Endothelial cell of umbilical vein (primary cell): ENCODE measurements around the gene KIAA2012. TPM values are rescaled to one million over a fixed set of nuclear protein-coding genes. Genes with fewer than 3 reads are reported as not detected.

Experiments used
- BruUV-seq: library from RNA; stranded (reverse); fragments of 400-500 nt; replicated peaks from 2 replicates; lab custom pipeline; 2021; lab: Mats Ljungman, UMichigan
- CTCF ChIA-PET: fragments of 300-600, 350-600 bp; sonication (Branson Sonifier 250); formaldehyde crosslinking; loops from one replicate; lab custom pipeline; 2021; ENCODE audit warnings: antibody characterized with exemption, inconsistent platforms; lab: Charles Lee
- POLR2A ChIA-PET: fragments of 300-600, 350-600 bp; sonication (Branson Sonifier 250); formaldehyde crosslinking; loops from one replicate; lab custom pipeline; 2021; ENCODE audit warnings: antibody characterized with exemption, inconsistent platforms; lab: Charles Lee
- DNase-seq: peaks from one replicate; pipeline ENCODE4 v3.0.0-alpha.2; 2011; ENCODE audit warnings: low read depth, low spot score
- FAIRE-seq: peaks from 2 replicates; lab custom pipeline; 2011; peaks lifted over from hg19 to GRCh38; lab: Jason Lieb, UNC
- H2AFZ ChIP-seq: 2 replicates; pipeline ENCODE4 v1.6.0; 2012; ENCODE audit warnings: low read depth, low read length, control low read depth, inconsistent platforms
- H3K27ac ChIP-seq: 2 replicates; pipeline ENCODE4 v1.5.1; 2011; ENCODE audit warnings: low read depth, mild to moderate bottlenecking, control low read depth, low read length, moderate library complexity; ENCODE audit not compliant: insufficient read depth
- H3K27me3 ChIP-seq, 2 experiments: 2 replicates each; pipeline versions ENCODE4 v1.6.0 to v1.6.1; 2011; ENCODE audit warnings: low read length in 2 of 2, mixed read lengths in 1 of 2; ENCODE audit not compliant: control insufficient read depth in 2 of 2, insufficient read depth in 2 of 2
- H3K36me3 ChIP-seq, 2 experiments: 2 replicates in 1 of 2; 3 replicates in 1 of 2; pipeline ENCODE4 v1.5.1; 2011; ENCODE audit warnings: low read length in 2 of 2, mild to moderate bottlenecking in 1 of 2, moderate library complexity in 1 of 2; ENCODE audit not compliant: control insufficient read depth in 2 of 2, insufficient read depth in 2 of 2; ENCODE audit errors: extremely low read depth in 1 of 2
- H3K4me1 ChIP-seq: 3 replicates; pipeline ENCODE4 v1.5.1; 2011; ENCODE audit warnings: mild to moderate bottlenecking, low read length; ENCODE audit not compliant: control insufficient read depth, insufficient read depth; ENCODE audit errors: extremely low read depth
- H3K4me2 ChIP-seq: 2 replicates; pipeline ENCODE4 v1.6.1; 2011; ENCODE audit warnings: low read length, control low read depth, mixed read lengths; ENCODE audit not compliant: insufficient read depth
- H3K4me3 ChIP-seq, 3 experiments: fragments of 200-600 bp in 1 of 3; sonication (generic), shearing (Covaris generic) in 1 of 3; replicated peaks in 1 of 3; 2 replicates each; pipeline ENCODE4 v1.5.1; 2011 to 2016; ENCODE audit warnings: control low read depth in 3 of 3, low read length in 3 of 3, mild to moderate bottlenecking in 2 of 3, inconsistent platforms in 1 of 3, low read depth in 1 of 3, moderate library complexity in 1 of 3; ENCODE audit not compliant: insufficient read depth in 1 of 3
- H3K79me2 ChIP-seq: 2 replicates; pipeline ENCODE4 v1.6.0; 2012; ENCODE audit warnings: low read length, inconsistent platforms; ENCODE audit not compliant: control insufficient read depth, insufficient read depth
- H3K9ac ChIP-seq: replicated peaks from 2 replicates; pipeline ENCODE3; 2011; ENCODE audit warnings: low read length, control low read depth; ENCODE audit not compliant: insufficient read depth; ENCODE audit errors: extremely low read depth
- H3K9me1 ChIP-seq: replicated peaks from 3 replicates; pipeline ENCODE4 v1.6.0; 2011; ENCODE audit warnings: mild to moderate bottlenecking, low read length; ENCODE audit not compliant: control insufficient read depth, insufficient read depth; ENCODE audit errors: extremely low read depth
- H3K9me3 ChIP-seq: replicated peaks from 2 replicates; pipeline ENCODE4 v1.5.1; 2012; ENCODE audit warnings: low read length, inconsistent platforms; ENCODE audit not compliant: control insufficient read depth, insufficient read depth
- H4K20me1 ChIP-seq: replicated peaks from 2 replicates; pipeline ENCODE3; 2011; ENCODE audit warnings: mild to moderate bottlenecking, low read length; ENCODE audit not compliant: control insufficient read depth, insufficient read depth; ENCODE audit errors: extremely low read depth
- CTCF ChIP-seq, 2 donors: IDR thresholded peaks; 1 replicate in 1 of 2; 2 replicates in 1 of 2; pipeline ENCODE4 v1.5.1; 2011; ENCODE audit warnings: low read length in 2 of 2, mild to moderate bottlenecking in 2 of 2, moderate library complexity in 2 of 2, control low read depth in 1 of 2, inconsistent platforms in 1 of 2, low read depth in 1 of 2; ENCODE audit not compliant: insufficient read depth in 1 of 2; ENCODE audit errors: extremely low read depth in 1 of 2
- EZH2 ChIP-seq: IDR thresholded peaks from 2 replicates; pipeline ENCODE4 v1.6.1; 2012; ENCODE audit warnings: borderline replicate concordance, low read depth, mild to moderate bottlenecking, moderate library complexity, low read length, inconsistent platforms; ENCODE audit not compliant: severe bottlenecking
- GATA2 ChIP-seq: IDR thresholded peaks from 2 replicates; pipeline ENCODE4 v1.7.0; 2011; ENCODE audit warnings: low read depth, mild to moderate bottlenecking, moderate library complexity, mixed read lengths, low read length; ENCODE audit not compliant: insufficient read length, insufficient read depth
- dilution Hi-C: fragments of 300-500 bp; cut with MboI; formaldehyde crosslinking; loops from one replicate; pipeline ENCODE4 v1.15.0; 2019; ENCODE audit warnings: low sequenced_read_pairs; ENCODE audit not compliant: extremely low pct_ligation_motif_present
- intact Hi-C: fragments of 100-400 bp; cut with micrococcal nuclease; formaldehyde crosslinking; loops from one replicate; pipeline ENCODE4 v1.10.0; 2022
- polyA plus RNA-seq, 4 experiments: library from polyadenylated mRNA; depleted of rRNA in 3 of 4; stranded (reverse) in 3 of 4; unstranded in 1 of 4; fragments of >200 nt; gene quantifications; 2 replicates each; pipeline versions ENCODE4 v1.2.1 to v1.2.3, GENCODE V29; 2011 to 2012; ENCODE audit warnings: missing spikeins in 1 of 4
- total RNA-seq: library from RNA; stranded (reverse); gene quantifications from 2 replicates; pipeline ENCODE4 v1.2.3, GENCODE V29; 2021
- TF ChIP-seq, protein P1 (sequence below): IDR thresholded peaks from 2 replicates; pipeline ENCODE4 v1.6.1; 2011; ENCODE audit not compliant: insufficient read depth, insufficient read length

Gene KIAA2012
- total and polyA plus RNA-seq, 2 donors (not counting 3 experiments of a cell fraction or from before 2014, with no cell fraction given) = not detected

GRCh38 chr2:202038471-202039277, 34.4 kb upstream of the KIAA2012 start:
- Histone ChIP-seq H3K27me3 (peaks cover 68 to 80% of the 10 kb centered on the region in 2 experiments), H3K9me1 (no peaks in the 10 kb centered on the region), H3K4me2 (no peak overlapping the region), H3K79me2 (no peaks in the 10 kb centered on the region), H2AFZ (no peak overlapping the region), H3K4me1 (no peaks in the 10 kb centered on the region), H3K36me3 (no peaks in the 10 kb centered on the region), H3K9ac (no peak overlapping the region), H3K27ac (no peak overlapping the region), H3K9me3 (no peaks in the 10 kb centered on the region), H4K20me1 (no peaks in the 10 kb centered on the region), H3K4me3 (no peak overlapping the region)
- DNase-seq = no peak
- CTCF ChIA-PET = interaction anchor here (0.7 kb wide), 1 partner anchor 127 kb away, joined by 3 read pairs; no protein-coding TSS in a partner anchor
- dilution Hi-C loops = no loop called here
- BruUV-seq = no TSS peak
- POLR2A ChIA-PET = no interaction called here
- no peak for FAIRE-seq
- intact Hi-C loops = loop anchor here (10.0 kb wide), 1 partner anchor 244 kb away; no protein-coding TSS in a partner anchor
- TF ChIP-seq GATA2 (no peak), EZH2 (no peak)
- TF ChIP-seq, protein P1, sequence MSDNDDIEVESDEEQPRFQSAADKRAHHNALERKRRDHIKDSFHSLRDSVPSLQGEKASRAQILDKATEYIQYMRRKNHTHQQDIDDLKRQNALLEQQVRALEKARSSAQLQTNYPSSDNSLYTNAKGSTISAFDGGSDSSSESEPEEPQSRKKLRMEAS = no peak

DNA sequence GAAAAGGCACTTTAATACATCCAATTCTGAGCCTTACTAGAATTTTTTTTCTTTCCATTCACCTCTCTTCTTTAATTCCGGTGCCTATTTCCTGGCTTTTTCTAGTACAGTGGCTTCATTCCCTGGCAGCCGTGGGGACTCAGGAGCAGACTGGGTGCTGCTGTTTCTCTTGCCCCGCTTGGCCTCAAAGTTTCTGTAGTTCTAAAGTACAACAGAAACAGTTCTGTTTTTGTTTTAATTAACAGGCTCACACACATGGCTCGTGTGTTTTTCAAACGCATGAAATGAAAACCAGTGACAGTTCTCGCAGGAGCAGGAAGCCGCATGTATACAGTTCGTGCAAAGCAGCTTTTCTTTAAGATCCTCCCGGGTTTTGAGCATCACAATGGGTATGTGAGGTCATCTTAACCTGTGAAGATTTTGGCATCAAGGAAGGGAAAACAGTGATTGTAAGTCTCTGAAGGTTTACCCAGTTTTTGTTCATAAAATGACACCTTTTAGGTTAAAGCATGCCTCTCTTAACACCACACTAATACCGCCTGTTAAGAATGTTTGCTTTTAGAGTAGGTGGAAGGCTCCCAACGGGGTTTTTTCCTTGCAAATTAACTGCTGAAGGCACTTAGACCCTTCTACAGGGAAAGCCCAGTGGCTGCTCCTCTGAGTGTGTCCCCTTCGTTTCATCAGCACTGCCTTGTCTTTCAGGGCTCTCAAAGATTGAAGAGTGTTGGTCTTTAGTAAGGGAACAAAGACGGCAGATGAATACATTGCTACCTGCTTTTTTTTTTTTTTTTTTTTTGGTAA, 33.6 kb upstream of the KIAA2012 start:
- Histone ChIP-seq H3K4me3 (no peak overlapping the region), H4K20me1 (no peaks in the 10 kb centered on the region), H3K4me1 (no peaks in the 10 kb centered on the region), H3K9me1 (no peaks in the 10 kb centered on the region), H3K27me3 (peaks cover 68 to 81% of the 10 kb centered on the region in 2 experiments), H3K79me2 (no peaks in the 10 kb centered on the region), H3K27ac (no peak overlapping the region), H3K9ac (no peak overlapping the region), H3K9me3 (no peaks in the 10 kb centered on the region), H2AFZ (no peak overlapping the region), H3K4me2 (no peak overlapping the region), H3K36me3 (no peaks in the 10 kb centered on the region)
- CTCF ChIA-PET = interaction anchor here (0.7 kb wide), 1 partner anchor 127 kb away, joined by 3 read pairs; no protein-coding TSS in a partner anchor
- POLR2A ChIA-PET = no interaction called here
- no TSS peak for BruUV-seq
- intact Hi-C loops = loop anchor here (10.0 kb wide), 1 partner anchor 245 kb away; no protein-coding TSS in a partner anchor
- dilution Hi-C loops = no loop called here
- DNase-seq (no peak), FAIRE-seq (no peak)
- TF ChIP-seq CTCF (IDR thresholded peaks at IDR 0.05; ENCODE audit: extremely low read depth in 1 of 2, insufficient read depth in 1 of 2, low read depth in 1 of 2, low read length in 2 of 2) = no peak
